Cardiac fibroblast (primary cell): ENCODE results near the gene LIPC.

Source experiments
- DNase-seq, 2 donors: peaks; one replicate each; pipeline versions ENCODE4 v3.0.0 to v3.0.0-alpha.2; 2010; ENCODE audit warnings: low read depth in 2 of 2
- H3K4me3 ChIP-seq, 2 donors: replicated peaks in 1 of 2; 1 replicate in 1 of 2; 2 replicates in 1 of 2; pipeline ENCODE4 v1.5.1; 2011; ENCODE audit warnings: low read depth in 2 of 2, low read length in 2 of 2, mild to moderate bottlenecking in 2 of 2, moderate library complexity in 1 of 2
- CTCF ChIP-seq: IDR thresholded peaks from one replicate; pipeline ENCODE4 v1.5.1; 2011; ENCODE audit warnings: low read depth, mild to moderate bottlenecking, low read length, inconsistent platforms

The LIPC gene

GRCh38 chr15:58590236-58590635 lies 158.4 kb downstream of the LIPC start:
- no peak for TF ChIP-seq CTCF
- DNase-seq: no peak
- no peak overlapping the region for H3K4me3 ChIP-seq

- no peak overlapping the region for H3K4me3 ChIP-seq
- no peak for TF ChIP-seq CTCF
- DNase-seq: no peak
Measured at GRCh38 chr15:58590926-58591325, 159.1 kb downstream of the LIPC start.

- DNase-seq: no peak
- TF ChIP-seq CTCF: no peak
- no peak overlapping the region for H3K4me3 ChIP-seq
Measured at GRCh38 chr15:58593870-58594269, 162.1 kb downstream of the LIPC start.

GRCh38 chr15:58594898-58595297 lies 163.1 kb downstream of the LIPC start:
- DNase-seq: no peak
- no peak for TF ChIP-seq CTCF
- no peak overlapping the region for H3K4me3 ChIP-seq

GRCh38 chr15:58595516-58596263 lies 163.9 kb downstream of the LIPC start:
- no peak for DNase-seq
- no peak for TF ChIP-seq CTCF
- no peak overlapping the region for H3K4me3 ChIP-seq

GRCh38 chr15:58597943-58598828 lies 166.4 kb downstream of the LIPC start:
- H3K4me3 ChIP-seq: no peak overlapping the region
- DNase-seq: no peak
- no peak for TF ChIP-seq CTCF
